ENCODE measurements around the gene ROM1.

The ROM1 gene

GRCh38 chr11:62588966-62589637, 24.0 kb upstream of the ROM1 start:
- no peak for DNase-seq

GRCh38 chr11:62591448-62592145, 21.5 kb upstream of the ROM1 start, which contains the start of gene TUT1:
Gene TUT1 (minus strand): TSS chr11:62591523. CDS start chr11:62591485, 38 bp downstream.
- DNase-seq, result peak; percentile 92

GRCh38 chr11:62592146-62592815, 20.8 kb upstream of the ROM1 start:
- no peak for DNase-seq

- DNase-seq, result no peak
These were observed 20.1 kb upstream of the ROM1 start for GRCh38 chr11:62592989-62593421.

- peak; percentile 52 for DNase-seq
These were observed 19.5 kb upstream of the ROM1 start for GRCh38 chr11:62593434-62594044.

- DNase-seq, result no peak
These were observed 17.9 kb upstream of the ROM1 start for GRCh38 chr11:62595124-62595523.

- DNase-seq, result peak; percentile 89
These were observed 13.9 kb upstream of the ROM1 start for GRCh38 chr11:62599069-62599696.

GRCh38 chr11:62599901-62600300, 13.2 kb upstream of the ROM1 start:
- no peak for DNase-seq

GRCh38 chr11:62600367-62601121, 12.5 kb upstream of the ROM1 start:
- no peak for DNase-seq

- DNase-seq, result no peak
These were observed 12.0 kb upstream of the ROM1 start for GRCh38 chr11:62601122-62601371.

GRCh38 chr11:62601372-62602140, 11.5 kb upstream of the ROM1 start, which contains the start of gene MTA2:
Gene MTA2 (minus strand): TSS chr11:62601865. CDS start chr11:62601450, 415 bp downstream.
- DNase-seq, result peak; percentile 80

GRCh38 chr11:62602141-62603071, 10.7 kb upstream of the ROM1 start:
- no peak for DNase-seq

GRCh38 chr11:62603072-62603408, 10.0 kb upstream of the ROM1 start:
- no peak for DNase-seq

GRCh38 chr11:62603776-62604299, 9.2 kb upstream of the ROM1 start:
- DNase-seq, result no peak

GRCh38 chr11:62604460-62605120, 8.5 kb upstream of the ROM1 start:
- no peak for DNase-seq

- DNase-seq, result no peak
These were observed 7.6 kb upstream of the ROM1 start for GRCh38 chr11:62605467-62605866.

GRCh38 chr11:62605902-62606301, 7.2 kb upstream of the ROM1 start:
- DNase-seq, result no peak

GRCh38 chr11:62607714-62608113, 5.3 kb upstream of the ROM1 start:
- DNase-seq, result no peak

GRCh38 chr11:62608776-62609175, 4.3 kb upstream of the ROM1 start:
- DNase-seq, result no peak

- DNase-seq, result no peak
These were observed 2.7 kb upstream of the ROM1 start for GRCh38 chr11:62610403-62610802.
